ENCODE results near the gene PRKCE. TPM values are rescaled to one million over a fixed set of nuclear protein-coding genes. Genes with fewer than 3 reads are reported as not detected.

PRKCE gene
- total RNA-seq, 1 experiment from 2014 or later: 1.3 TPM

GRCh38 chr2:45758018-45758417, 106.5 kb downstream of the PRKCE start:
- H2AFZ ChIP-seq (ENCODE audit: low read length): no peak overlapping the region
- no peak overlapping the region for H3K56ac ChIP-seq (ENCODE audit: insufficient read length, low read depth, low read length)
- no peak overlapping the region for H3K23ac ChIP-seq (ENCODE audit: insufficient read length, low read depth, low read length)
- DNase-seq: no peak
- peaks cover 6% of the 10 kb centered on the region; the same call in 1 of the 2 replicates for H3K27me3 Mint-ChIP-seq (ENCODE audit: low read depth)
- H3K23me2 ChIP-seq (ENCODE audit: insufficient read length, low read depth, low read length, poor library complexity, severe bottlenecking): no peaks in the 10 kb centered on the region
- TF ChIP-seq CTCF (conservative IDR thresholded peaks at IDR 0.05): no peak
- H2BK5ac ChIP-seq (ENCODE audit: insufficient read length, low read length): no peak overlapping the region
- H2AK5ac ChIP-seq (ENCODE audit: insufficient read length, low read length): no peak overlapping the region
- H3K9me3 ChIP-seq (ENCODE audit: control insufficient read depth, low read depth, low read length): no peaks in the 10 kb centered on the region
- no peak overlapping the region for H4K8ac ChIP-seq (replicated peaks; ENCODE audit: insufficient read length, low read depth, low read length)
- no peak overlapping the region for H3K4ac ChIP-seq (ENCODE audit: low read depth, low read length)
- no peak overlapping the region for H4K5ac ChIP-seq (ENCODE audit: insufficient read length, low read depth, low read length)
- no peaks in the 10 kb centered on the region for H3K4me1 ChIP-seq (ENCODE audit: insufficient read depth, low read length)
- no peaks in the 10 kb centered on the region for H3K27me3 ChIP-seq (ENCODE audit: insufficient read depth, low read length)
- H4K91ac ChIP-seq (ENCODE audit: insufficient read length, low read depth, low read length): no peak overlapping the region
- no CpG with 5 or more reads among the region's 1 CpG for WGBS (ENCODE audit: extremely low coverage, insufficient read length, low lambda C conversion rate)
- H2BK120ac ChIP-seq (ENCODE audit: low read depth, low read length, poor library complexity, severe bottlenecking): no peak overlapping the region
- H3K79me2 ChIP-seq (ENCODE audit: insufficient read depth, low read length): no peaks in the 10 kb centered on the region
- no peak overlapping the region for H3K4me3 Mint-ChIP-seq
- no peak overlapping the region for H3K27ac ChIP-seq (ENCODE audit: insufficient read length, low read depth, low read length)
- no peak overlapping the region for H2BK15ac ChIP-seq (ENCODE audit: low read depth, low read length)
- no peaks in the 10 kb centered on the region for H4K20me1 ChIP-seq (ENCODE audit: control insufficient read depth, insufficient read depth, insufficient read length)
- H3K4me2 ChIP-seq (ENCODE audit: insufficient read depth, insufficient read length, low read length): no peak overlapping the region
- no peak overlapping the region for H3T11ph ChIP-seq (ENCODE audit: low read length)
- no peak overlapping the region for H2BK12ac ChIP-seq (ENCODE audit: insufficient read length, low read depth, low read length)
- H3K9me3 Mint-ChIP-seq: no peaks in the 10 kb centered on the region
- H3K79me1 ChIP-seq (ENCODE audit: insufficient read depth, low read depth, low read length, poor library complexity, severe bottlenecking): no peaks in the 10 kb centered on the region
- H3K18ac ChIP-seq (ENCODE audit: insufficient read length, low read depth, low read length): no peak overlapping the region
- no peak overlapping the region for H3K9ac ChIP-seq (ENCODE audit: extremely low read depth, insufficient read length, low read length)
- H3K27ac Mint-ChIP-seq: no peak overlapping the region; a peak in 1 of 7 replicates
- peaks cover 14 to 17% of the 10 kb centered on the region in 2 experiments for H3K4me1 Mint-ChIP-seq
- no peaks in the 10 kb centered on the region; a peak in 1 of 7 replicates for H3K36me3 Mint-ChIP-seq (ENCODE audit: insufficient read depth in 1 of 3, low read depth in 3 of 3)
- no peak overlapping the region for H3K14ac ChIP-seq (ENCODE audit: insufficient read depth, low read length)
- H2BK20ac ChIP-seq (ENCODE audit: low read depth, low read length, poor library complexity, severe bottlenecking): no peak overlapping the region
